Activated CD4-positive, alpha-beta T cell treated with anti-CD3 and anti-CD28 coated beads, Interleukin-2, amount 50 U/mL, for 48 hours (primary cell): ENCODE measurements around the gene CAMK4.
"Not testable (repeated sequence)": the region's sequence is repeated elsewhere in the genome, so short reads cannot be mapped to it uniquely, and the experiment has no call there.

Experiments used
- DNase-seq, 2 experiments: peaks; one replicate each; pipeline ENCODE4 v3.0.0-alpha.2; 2020

The CAMK4 gene

DNA sequence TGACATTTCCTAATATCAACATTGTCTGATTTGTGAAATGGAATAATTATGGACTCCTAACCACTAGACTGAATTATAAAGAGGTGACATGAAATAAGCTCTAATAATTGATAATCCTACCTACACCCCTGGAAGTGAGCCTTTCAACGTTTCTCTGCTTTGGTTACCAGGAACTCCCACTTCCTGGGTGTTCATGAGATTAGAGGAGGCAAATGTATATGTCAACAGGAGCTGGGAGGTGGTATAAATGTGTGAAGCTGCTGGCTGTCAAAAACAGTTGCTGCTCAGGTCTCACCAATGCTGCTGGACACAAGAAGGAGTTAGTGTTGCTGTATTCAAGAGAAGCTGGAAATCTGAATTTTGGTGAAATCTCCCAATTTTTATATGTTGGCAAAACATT is 96.8 kb downstream of the CAMK4 start:
- no peak for DNase-seq

GRCh38 chr5:111321376-111321775 is 97.2 kb downstream of the CAMK4 start:
- DNase-seq = no peak

GRCh38 chr5:111326551-111326950 is 102.4 kb downstream of the CAMK4 start:
- DNase-seq = no peak

DNA sequence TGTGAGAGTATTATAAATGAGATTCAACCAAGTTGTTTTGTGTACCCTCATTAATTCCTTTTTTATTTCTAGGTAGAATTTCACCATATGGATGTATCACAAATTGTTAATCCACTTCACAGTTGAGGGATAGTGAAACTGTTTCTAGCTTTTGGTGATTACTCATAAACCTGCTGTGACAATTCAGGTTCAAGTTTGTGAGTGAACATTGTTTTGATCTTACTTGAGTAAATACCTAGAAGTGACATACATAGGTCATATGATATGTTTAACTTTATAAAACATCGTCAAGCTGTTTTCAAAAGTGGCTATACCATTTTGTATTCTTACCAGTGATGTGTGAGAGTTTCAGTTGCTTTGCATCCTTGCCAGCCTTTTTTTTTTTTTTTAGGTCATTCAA is 112.9 kb downstream of the CAMK4 start:
- no peak for DNase-seq

- no peak for DNase-seq
Observed at GRCh38 chr5:111337688-111338087, 113.5 kb downstream of the CAMK4 start.

- DNase-seq = no peak
Observed at GRCh38 chr5:111345731-111346130, 121.5 kb downstream of the CAMK4 start.

DNA sequence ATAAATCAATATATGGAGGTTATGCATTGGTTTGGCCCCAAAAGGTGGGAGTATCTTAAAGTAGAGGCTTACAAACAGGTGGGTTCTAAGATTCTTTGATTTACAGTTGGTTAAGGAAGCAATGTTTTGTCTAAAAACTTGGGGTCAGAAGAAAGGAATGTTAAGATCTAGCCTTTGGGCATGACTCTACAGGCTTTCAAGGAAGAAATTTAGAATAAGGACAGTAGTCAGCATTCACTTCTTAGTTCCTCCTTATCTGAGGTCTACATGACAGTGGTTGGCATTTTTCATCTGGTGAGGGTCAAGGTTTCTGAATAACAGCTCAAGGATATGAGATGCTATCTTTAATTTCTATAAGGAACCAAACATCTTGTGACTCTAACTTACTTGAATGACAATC is 122.8 kb downstream of the CAMK4 start:
- no peak for DNase-seq

- no peak for DNase-seq
Observed at GRCh38 chr5:111348661-111349329, 124.6 kb downstream of the CAMK4 start.

DNA sequence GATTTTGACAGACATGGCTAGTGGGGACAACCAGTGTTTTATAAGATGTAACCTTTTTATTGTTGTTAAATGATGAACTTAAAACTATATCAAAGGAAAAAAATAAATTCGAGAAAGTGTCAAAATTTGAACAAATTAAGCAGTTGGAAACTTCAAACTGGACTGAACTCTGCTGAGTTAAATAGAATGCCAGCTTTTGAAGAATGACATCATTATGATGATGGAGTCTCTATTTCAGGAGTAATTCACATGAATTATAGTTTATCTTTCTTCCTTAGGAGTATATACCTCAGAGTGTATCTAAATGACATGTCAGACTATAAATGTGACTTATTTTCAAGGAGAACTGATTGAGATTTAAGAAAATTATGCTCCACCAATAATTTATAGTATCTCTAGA is 125.2 kb downstream of the CAMK4 start:
- DNase-seq = no peak

DNA sequence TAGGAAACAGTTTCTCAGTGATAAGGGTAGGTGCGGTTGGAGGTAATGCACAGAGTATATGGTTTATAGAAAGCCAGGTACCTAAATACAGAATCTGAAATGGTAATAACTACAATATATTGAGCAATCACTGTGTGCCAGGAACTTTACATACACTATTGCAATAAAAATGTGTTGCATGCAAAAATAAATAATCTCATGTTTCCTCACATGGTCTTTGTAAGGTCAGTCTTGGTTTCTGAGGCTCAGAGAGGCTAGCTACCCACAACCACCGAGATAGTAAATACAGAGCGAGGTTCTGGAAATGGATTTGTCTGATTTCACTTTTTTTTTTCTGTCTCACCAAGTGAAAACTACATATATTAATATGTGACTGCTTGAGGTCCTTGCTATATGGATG is 128.9 kb downstream of the CAMK4 start:
- DNase-seq = no peak

GRCh38 chr5:111358726-111359125 is 134.5 kb downstream of the CAMK4 start:
- DNase-seq = not testable (repeated sequence)

DNA sequence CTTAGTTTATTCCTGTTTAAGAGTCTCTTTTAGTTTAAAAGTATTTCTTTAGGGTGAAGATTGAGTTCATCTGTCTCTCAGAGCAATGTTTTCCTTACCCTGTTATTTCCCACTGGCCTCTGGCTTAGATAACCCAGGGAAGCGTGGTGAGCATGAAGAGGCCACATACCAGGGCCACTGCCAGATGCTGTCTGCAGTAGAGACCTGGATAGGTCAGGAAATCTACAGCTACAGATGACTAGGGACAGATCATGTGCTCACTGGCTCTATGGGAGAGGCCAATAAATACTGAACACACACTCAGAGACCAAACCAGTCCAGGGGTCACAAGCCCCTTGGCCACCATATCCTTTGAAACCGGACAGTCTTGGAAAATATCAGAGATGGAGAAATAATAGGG is 136.0 kb downstream of the CAMK4 start:
- no peak for DNase-seq

DNA sequence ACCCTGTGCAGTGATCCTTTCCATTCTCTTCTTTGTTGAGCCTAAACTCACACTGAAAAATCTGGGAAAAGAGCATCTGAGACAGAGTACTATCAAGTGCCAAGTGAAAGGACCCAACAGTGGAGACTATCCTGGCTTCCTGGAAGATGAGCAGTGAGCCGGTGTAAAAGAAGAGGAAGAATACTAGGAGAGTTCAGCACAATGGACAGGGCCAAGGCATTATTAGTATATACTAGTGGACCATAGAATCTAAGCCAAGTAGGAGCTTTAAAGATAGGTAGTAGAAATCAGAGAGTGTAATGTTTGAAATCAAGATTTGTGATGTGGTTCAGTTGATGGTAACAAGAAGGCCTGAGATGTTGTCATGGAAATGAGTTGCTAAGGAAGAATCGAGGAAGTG is 140.8 kb downstream of the CAMK4 start:
- no peak for DNase-seq

- DNase-seq = no peak
Observed at GRCh38 chr5:111366388-111366787, 142.2 kb downstream of the CAMK4 start.

GRCh38 chr5:111367115-111367514 is 142.9 kb downstream of the CAMK4 start:
- DNase-seq = no peak

DNA sequence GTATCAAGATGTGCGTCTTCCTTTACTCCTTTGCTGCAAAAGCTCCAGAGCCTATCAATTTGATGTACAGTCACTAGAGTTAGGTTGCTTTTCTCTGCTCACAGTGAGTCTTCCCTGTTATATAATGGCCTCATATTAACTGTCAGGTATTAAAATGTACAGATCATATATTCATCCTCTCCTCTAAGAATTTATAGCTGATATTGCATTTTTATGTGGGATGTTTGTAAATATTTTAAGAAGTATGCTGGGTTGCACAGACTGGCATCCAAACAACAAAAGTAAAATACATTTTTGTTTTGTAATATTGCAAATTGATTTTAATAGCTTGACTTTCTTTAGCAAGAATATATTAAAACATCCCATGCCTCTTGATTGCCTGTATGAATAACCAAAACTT is 148.6 kb downstream of the CAMK4 start:
- DNase-seq = no peak

DNA sequence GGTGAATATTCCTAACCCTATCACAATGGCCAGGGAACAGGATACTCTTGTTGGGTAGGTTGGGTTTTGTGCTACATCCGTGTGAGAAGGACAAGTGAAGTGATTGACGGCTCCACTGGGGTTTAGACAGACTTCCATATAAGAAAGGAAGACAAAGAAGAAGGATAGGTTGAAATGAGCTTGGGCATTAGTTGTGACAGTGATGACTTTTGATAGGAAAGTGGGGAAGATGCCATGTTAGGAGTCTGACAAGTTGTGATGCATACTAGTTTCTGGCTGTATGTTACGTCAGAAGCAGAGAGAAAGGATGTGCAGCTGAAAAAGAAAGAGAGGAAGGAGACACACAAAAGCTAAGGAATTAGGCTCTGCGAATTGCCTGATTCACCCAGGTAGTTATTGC is 150.2 kb downstream of the CAMK4 start:
- no peak for DNase-seq

GRCh38 chr5:111375645-111376044 is 151.5 kb downstream of the CAMK4 start:
- no peak for DNase-seq

DNA sequence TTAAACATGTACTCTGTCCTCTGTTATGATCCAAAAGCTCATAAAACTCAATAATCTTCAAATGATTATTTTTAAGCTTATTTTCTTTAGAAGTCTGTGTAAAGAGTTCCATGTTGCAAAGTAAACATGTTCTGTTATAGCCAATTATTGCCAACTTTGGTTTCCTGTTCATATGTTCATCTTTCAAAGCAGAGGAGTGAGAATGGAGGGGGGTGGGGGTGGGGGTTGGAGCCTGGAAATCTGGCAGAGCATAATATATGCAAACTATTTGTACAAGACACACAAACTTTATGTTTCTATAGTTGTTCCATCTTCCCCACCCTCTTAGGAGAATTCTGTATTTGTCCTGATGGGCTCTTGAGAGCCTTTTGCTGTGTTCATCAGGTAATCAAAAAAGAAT is 153.1 kb downstream of the CAMK4 start:
- DNase-seq = no peak

GRCh38 chr5:111379391-111379816 is 155.2 kb downstream of the CAMK4 start:
- no peak for DNase-seq

DNA sequence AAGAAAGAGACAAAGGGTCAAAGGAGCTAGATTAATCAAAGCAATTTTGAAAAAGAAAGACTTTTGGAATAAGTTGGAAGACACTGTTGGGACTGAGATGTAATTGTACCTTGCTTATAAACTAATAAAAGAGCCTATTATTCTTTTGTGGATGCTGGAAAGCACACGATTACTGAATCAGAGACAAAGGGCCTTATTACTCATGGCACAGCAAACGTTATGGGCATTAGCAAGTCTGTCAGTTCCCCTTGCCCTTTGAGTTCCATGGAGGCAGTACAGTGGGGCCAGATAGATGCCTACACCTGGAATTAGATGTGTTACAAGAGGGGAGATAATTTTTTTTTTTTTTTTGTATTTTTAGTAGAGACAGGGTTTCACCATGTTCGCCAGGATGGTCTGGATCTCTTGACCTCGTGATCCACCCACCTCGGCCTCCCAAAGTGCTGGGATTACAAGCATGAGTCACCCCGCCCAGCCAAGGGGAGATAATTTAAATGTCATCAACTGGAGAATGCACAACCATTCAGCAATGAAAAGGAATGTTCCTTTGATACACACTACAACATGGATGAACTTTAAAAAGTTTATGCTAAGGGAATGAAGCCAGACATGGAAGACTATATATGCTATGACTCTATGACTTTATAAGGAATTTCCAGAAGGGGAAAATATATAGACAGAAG is 159.2 kb downstream of the CAMK4 start:
- no peak for DNase-seq

DNA sequence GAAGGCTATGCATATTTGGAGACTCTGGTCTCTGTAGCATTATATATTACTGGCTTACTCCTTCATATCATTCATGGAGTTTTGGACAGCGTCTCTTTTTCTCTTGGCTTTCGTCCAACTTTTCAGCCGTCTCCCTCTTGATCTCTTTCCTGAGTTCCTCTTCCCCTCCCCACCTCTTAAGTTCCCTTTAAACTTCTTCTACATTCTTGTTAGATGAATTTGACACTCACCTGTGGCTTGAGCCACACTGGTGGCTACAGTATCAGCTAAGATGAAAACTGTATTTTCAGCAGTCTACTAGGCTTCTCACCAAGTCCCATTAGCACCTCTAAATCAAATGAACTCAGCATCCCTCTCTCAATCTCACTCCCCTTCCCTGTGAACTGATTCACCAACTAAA is 160.0 kb downstream of the CAMK4 start:
- DNase-seq = no peak

DNA sequence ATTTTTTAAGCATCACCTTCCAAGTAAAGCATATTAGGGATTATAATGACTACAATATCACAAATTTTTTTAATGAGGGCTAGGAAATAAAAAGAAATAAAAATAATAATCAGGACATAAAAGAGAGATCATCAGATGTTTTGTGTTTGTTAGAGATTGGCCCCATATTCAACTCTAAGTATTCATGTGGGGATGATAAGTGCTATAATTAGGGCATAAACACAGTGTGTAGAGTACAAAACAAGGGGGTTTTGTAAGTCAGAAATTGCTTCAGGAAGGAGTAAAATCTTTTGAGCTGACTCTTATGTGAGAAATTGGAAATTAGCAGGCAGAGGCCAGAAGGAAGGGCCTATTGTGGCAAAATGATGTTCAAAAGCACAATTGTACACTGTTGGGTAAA is 160.9 kb downstream of the CAMK4 start:
- no peak for DNase-seq

GRCh38 chr5:111385970-111386831 is 162.0 kb downstream of the CAMK4 start:
- no peak for DNase-seq
